ENCODE measurements around the gene CBL. TPM values are rescaled to one million over a fixed set of nuclear protein-coding genes. Genes with fewer than 3 reads are reported as not detected.

The CBL gene
- total and polyA plus RNA-seq, 2 experiments from 2014 or later, result 31.6 to 67.6 TPM

- Histone ChIP-seq H3K4me2 (peak overlapping the region; percentile 98), H3K9me2 (ENCODE audit: insufficient read depth) (no peaks in the 10 kb centered on the region), H3K27me3 (ENCODE audit: insufficient read depth) (peaks cover 42% of the 10 kb centered on the region), H3K4me1 (ENCODE audit: insufficient read depth) (peaks cover 40% of the 10 kb centered on the region), H3K79me2 (replicated peaks; ENCODE audit: insufficient read depth) (no peaks in the 10 kb centered on the region), H3K36me3 (ENCODE audit: insufficient read depth) (no peaks in the 10 kb centered on the region), H3K27ac (ENCODE audit: low read depth) (no peak overlapping the region), H3F3A (replicated peaks; ENCODE audit: low read depth) (peaks cover 15% of the 10 kb centered on the region), H3K4me3 (peak overlapping the region; percentile 86), H4K20me1 (replicated peaks; ENCODE audit: insufficient read depth) (peaks cover 7% of the 10 kb centered on the region; the same call in 1 of the 2 replicates), H2AFZ (peak overlapping the region; percentile 72)
- Mint-ChIP-seq H3K9me3 (no peaks in the 10 kb centered on the region), H3K4me3 (peak overlapping the region; percentile 68), H3K36me3 (ENCODE audit: low read depth) (peaks cover 3% of the 10 kb centered on the region; the same call in 1 of the 3 replicates), H3K4me1 (peaks cover 31% of the 10 kb centered on the region), H3K27ac (no peak overlapping the region), H3K27me3 (ENCODE audit: insufficient read depth, low read depth, poor library complexity) (peaks cover 55% of the 10 kb centered on the region)
- DNase-seq (ENCODE audit: low spot score) (no peak), ATAC-seq (peak; percentile 0; the same call in 1 of the 3 replicates)
- TF ChIP-seq STAT1 (IDR thresholded peaks at IDR 0.05; ENCODE audit: unreplicated experiment) (no peak), ZNF331 (CRISPR knock-in tag; IDR thresholded peaks at IDR 0.05; ENCODE audit: low read depth) (no peak), EZH2 (IDR thresholded peaks at IDR 0.05; ENCODE audit: low read depth, unreplicated experiment) (peak; percentile 35), EZH2phosphoT487 (IDR thresholded peaks at IDR 0.05; ENCODE audit: unreplicated experiment) (no peak), ZNF114 (CRISPR knock-in tag; IDR thresholded peaks at IDR 0.05) (no peak), ZNF462 (CRISPR knock-in tag; IDR thresholded peaks at IDR 0.05) (no peak), JUNB (IDR thresholded peaks at IDR 0.05; ENCODE audit: unreplicated experiment) (no peak)
Measured at GRCh38 chr11:119316016-119316728, 110.0 kb downstream of the CBL start.

Data from GM23338 (cell line).